Activated CD4-positive, CD25-positive, alpha-beta regulatory T cell treated with anti-CD3 and anti-CD28 coated beads, Interleukin-2, amount 50 U/mL, for 16 hours (primary cell): ENCODE results near the gene TMEM175.

Experiments
- DNase-seq: peaks from one replicate; pipeline ENCODE4 v3.0.0-alpha.2; 2020; ENCODE audit warnings: low read depth, low spot score

TMEM175 gene

GRCh38 chr4:958696-959337 lies 26.6 kb downstream of the TMEM175 start:
- DNase-seq = no peak

- DNase-seq = no peak
These were observed 27.3 kb downstream of the TMEM175 start for GRCh38 chr4:959338-960139.

- DNase-seq = no peak
These were observed 27.9 kb downstream of the TMEM175 start for GRCh38 chr4:960140-960635.

GRCh38 chr4:960636-961350 lies 28.5 kb downstream of the TMEM175 start:
- no peak for DNase-seq

GRCh38 chr4:961351-962230 lies 29.3 kb downstream of the TMEM175 start:
- no peak for DNase-seq

- no peak for DNase-seq
These were observed 30.3 kb downstream of the TMEM175 start for GRCh38 chr4:962231-963208.

GRCh38 chr4:963276-964225 lies 31.3 kb downstream of the TMEM175 start:
- DNase-seq = no peak

- DNase-seq = no peak
These were observed 32.2 kb downstream of the TMEM175 start for GRCh38 chr4:964346-965025.

- no peak for DNase-seq
These were observed 32.9 kb downstream of the TMEM175 start for GRCh38 chr4:965048-965765.

GRCh38 chr4:965766-966134 lies 33.5 kb downstream of the TMEM175 start:
- DNase-seq = no peak

- DNase-seq = no peak
These were observed 34.2 kb downstream of the TMEM175 start for GRCh38 chr4:966266-967112.

- DNase-seq = no peak
These were observed 35.1 kb downstream of the TMEM175 start for GRCh38 chr4:967113-968104.

GRCh38 chr4:968221-968620 lies 36.0 kb downstream of the TMEM175 start:
- DNase-seq = no peak

- no peak for DNase-seq
These were observed 36.5 kb downstream of the TMEM175 start for GRCh38 chr4:968621-969394.
